Germinal center (tissue), 1 donor: ENCODE measurements around the gene ZBTB7C.

ENCODE experiments used
- DNase-seq: peaks from one replicate; pipeline ENCODE4 v3.0.0; 2012; ENCODE audit warnings: mixed read lengths, low spot score

The ZBTB7C gene

GRCh38 chr18:48252525-48252924, 156.7 kb downstream of the ZBTB7C start:
- no peak for DNase-seq

- DNase-seq, result no peak
Observed at GRCh38 chr18:48250918-48251317, 158.3 kb downstream of the ZBTB7C start.

GRCh38 chr18:48250362-48250907, 158.7 kb downstream of the ZBTB7C start:
- no peak for DNase-seq

GRCh38 chr18:48249854-48250253, 159.3 kb downstream of the ZBTB7C start:
- DNase-seq, result no peak

- DNase-seq, result no peak
Observed at GRCh38 chr18:48244530-48244929, 164.7 kb downstream of the ZBTB7C start.

GRCh38 chr18:48238636-48239035, 170.5 kb downstream of the ZBTB7C start:
- DNase-seq, result no peak

GRCh38 chr18:48238206-48238605, 171.0 kb downstream of the ZBTB7C start:
- no peak for DNase-seq

- no peak for DNase-seq
Observed at GRCh38 chr18:48236822-48237221, 172.4 kb downstream of the ZBTB7C start.

GRCh38 chr18:48230467-48231113, 178.6 kb downstream of the ZBTB7C start:
- DNase-seq, result no peak

- DNase-seq, result no peak
Observed at GRCh38 chr18:48229552-48229981, 179.6 kb downstream of the ZBTB7C start.

DNA sequence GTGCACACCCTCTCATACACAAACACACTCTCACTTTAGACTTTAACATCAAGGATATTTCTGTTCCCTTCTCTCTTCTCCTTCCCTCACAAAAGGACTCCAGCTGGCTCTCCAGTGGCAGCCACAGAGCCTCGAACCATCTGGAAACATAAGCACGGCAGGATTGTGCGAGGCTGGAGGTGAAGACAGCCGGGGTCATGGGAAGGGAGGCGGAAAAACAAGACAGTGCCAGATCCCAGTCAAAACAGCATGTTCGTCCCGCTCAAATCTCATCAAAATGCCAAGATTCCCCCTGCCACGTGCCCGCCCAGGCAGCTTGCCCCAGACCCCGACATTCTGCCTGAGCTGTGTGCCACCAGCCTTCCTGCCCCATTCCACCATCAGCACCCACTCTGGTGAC, 180.3 kb downstream of the ZBTB7C start:
- DNase-seq, result no peak

- no peak for DNase-seq
Observed at GRCh38 chr18:48228301-48228715, 180.9 kb downstream of the ZBTB7C start.

DNA sequence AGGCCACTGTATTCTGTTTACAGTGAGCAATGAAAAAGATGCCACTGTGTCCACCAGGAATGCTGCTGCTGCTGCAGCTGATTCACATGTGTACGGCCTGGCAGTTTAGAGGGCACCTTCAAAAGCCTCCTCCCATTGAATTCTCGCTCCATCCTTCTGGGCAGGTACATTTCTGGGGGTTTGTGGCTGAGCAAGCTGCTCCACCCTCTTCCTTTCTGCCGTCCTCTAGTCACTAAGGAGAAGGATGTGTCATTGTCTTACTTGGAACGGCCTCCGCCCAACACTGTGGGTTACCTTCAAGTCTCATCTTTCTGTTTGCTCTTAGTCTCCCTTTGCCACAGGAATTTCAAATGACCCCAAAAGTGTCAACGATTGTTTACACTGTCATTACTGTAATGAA, 182.0 kb downstream of the ZBTB7C start:
- no peak for DNase-seq

GRCh38 chr18:48226401-48226800, 182.8 kb downstream of the ZBTB7C start:
- DNase-seq, result no peak

- DNase-seq, result no peak
Observed at GRCh38 chr18:48222118-48222517, 187.1 kb downstream of the ZBTB7C start.

DNA sequence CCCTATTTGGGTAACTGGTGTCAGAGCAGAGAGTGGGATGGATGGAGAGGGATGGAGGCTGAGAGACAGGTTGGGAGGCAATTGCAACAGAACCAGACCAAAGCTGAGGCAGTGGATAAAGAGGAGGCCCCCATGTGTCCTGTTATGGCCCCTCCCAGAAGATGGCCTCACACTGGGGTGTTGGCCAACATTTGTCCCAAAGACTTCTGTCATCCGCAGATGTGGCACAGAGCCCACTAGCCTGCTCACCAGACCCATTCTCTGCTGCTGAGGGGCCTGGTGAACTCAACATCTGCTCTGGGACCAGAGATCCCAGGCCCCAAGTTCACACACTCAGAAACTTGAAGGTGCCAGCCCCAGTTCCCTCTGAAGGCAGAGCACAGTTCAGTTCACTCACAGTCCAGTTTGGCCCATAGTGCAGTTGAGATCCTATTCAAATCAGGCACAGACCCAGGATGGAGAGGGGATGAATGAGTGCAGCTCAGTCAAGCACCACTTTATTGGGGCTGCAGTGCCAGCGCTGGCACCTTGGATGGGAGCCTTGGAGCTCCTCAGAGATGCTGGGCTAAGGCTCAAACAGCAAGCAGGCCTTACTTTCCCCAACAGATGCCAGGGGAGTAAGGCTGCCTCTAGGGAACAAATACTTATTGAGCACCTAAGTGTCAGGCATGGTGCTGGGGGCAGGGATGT, 189.2 kb downstream of the ZBTB7C start:
- no peak for DNase-seq

- no peak for DNase-seq
Observed at GRCh38 chr18:48219037-48219809, 190.0 kb downstream of the ZBTB7C start.

DNA sequence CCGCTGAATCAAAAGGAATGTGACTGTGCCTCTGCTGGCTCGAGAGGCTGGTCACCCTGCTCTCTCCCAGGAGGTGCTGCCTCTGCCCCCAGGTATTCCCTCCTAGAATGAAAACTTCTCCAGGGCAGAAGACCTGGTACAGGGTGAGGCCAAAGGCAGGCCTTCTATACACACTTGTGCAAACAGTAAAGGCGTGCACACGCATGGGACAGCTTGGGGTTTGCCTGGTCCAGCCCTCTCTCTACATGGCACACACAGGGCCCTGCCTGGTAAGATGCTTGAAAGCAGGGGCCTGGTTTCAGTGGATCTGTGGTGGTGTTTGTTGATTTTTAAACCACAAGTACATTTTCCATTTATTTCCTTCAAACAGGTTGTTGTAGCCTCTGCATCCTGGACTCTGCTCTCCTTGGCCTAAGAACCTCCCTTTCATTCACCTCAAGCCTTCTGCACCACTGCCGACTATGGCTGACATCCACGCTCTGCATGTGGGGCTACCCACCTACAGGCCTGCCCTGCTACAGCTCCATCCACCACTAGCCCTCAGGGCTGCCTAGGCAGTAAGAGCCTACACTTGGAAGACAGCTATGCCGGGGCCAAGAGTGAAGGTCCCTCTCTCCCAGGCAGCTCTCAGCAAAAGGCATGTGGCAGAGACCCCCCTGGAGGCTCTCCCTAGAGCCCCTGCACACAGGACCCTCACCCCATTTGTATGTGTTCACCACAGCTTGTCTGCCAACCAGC, 190.7 kb downstream of the ZBTB7C start:
- no peak for DNase-seq

GRCh38 chr18:48217258-48218250, 191.6 kb downstream of the ZBTB7C start:
- no peak for DNase-seq

DNA sequence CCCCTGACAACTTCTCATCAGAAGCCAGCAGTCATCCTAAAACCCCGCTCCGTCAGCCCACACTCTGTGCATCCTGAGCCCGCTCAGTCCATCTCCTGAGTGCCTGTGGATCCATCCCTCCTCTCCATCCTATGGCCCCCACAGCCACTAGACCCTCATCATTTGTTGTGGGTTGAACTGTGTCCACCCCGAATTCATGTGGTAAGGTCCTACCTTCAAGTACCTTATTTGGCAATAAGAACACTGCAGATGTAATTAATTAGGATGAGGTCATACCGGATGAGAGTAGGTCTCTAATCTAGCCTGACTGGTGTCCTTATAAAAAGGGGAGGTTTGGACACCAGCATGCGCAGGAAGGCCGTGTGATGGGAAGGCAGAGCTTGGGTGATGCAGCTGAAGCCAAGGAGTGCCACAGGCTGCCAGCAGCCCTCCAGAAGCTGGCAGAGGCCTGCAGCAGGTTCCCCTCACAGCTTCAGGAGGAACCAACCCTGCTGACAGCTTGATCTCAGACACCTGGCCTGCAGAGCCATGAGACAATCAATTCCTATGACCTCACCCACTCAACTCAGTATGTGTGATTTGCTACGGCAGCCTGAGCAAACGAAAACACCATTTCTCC, 192.4 kb downstream of the ZBTB7C start:
- no peak for DNase-seq
